DMS153 treated with DMSO at 0.1 percent for 48 hours (cell line): ENCODE results near the gene CYB561D2.

Experiments used
- DNase-seq: peaks from one replicate; lab custom pipeline; 2025; ENCODE audit not compliant: unreplicated experiment; lab: John Stamatoyannopoulos, UW

CYB561D2 gene

DNA sequence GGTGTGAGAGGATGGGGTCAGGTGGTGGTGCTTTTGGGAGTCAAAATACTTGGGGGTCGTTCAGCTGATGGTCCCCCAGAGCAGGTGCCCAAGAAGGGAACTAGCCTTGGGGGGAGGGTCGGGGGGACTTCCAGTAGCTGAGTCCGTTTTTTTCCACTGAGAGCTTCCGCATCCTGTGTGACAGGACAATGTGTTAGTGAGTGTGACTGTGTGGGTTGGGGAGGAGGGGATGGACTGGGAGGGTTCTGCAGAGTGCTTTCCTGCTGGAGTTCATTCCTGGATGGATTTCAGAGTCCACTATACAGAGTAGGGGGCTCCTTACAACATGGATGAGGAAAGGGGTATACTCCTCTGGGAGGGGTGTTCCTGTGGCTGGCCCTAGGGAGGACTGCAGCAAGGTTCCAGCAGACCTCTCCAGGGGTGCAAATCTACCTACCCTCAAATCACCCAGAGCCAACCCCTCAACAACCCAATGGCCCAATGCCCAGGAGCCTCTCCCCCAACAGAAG is 27.5 kb upstream of the CYB561D2 start:
- peak; percentile 14 for DNase-seq

DNA sequence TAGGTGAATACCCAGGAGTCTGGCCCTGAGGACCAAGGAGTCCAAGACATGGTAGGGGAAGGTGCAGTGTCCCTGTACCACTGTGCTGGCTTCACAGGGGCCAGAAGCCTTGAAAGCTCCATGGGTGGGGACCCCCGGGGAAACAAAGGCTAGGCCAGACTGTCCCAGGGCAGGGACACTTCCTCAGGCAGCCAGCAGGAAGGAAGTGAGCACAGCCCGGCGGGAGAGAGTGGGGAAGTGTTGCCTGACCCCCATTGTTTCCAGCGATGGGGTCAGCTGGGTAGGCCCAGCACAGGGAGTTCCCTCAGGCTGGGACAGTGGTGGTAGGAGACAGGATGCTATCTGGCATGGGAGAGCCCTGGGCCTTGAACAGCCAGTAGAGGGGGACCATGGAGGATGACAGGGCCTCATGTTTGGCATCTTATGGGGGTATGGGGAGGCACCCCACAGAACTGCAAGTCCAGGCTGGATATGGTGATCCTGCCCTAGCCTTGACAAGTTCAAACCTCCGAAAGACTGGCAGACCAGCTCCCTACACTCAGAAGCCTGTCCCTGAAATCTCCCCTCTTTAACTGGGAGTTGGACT is 27.0 kb upstream of the CYB561D2 start:
- no peak for DNase-seq

DNA sequence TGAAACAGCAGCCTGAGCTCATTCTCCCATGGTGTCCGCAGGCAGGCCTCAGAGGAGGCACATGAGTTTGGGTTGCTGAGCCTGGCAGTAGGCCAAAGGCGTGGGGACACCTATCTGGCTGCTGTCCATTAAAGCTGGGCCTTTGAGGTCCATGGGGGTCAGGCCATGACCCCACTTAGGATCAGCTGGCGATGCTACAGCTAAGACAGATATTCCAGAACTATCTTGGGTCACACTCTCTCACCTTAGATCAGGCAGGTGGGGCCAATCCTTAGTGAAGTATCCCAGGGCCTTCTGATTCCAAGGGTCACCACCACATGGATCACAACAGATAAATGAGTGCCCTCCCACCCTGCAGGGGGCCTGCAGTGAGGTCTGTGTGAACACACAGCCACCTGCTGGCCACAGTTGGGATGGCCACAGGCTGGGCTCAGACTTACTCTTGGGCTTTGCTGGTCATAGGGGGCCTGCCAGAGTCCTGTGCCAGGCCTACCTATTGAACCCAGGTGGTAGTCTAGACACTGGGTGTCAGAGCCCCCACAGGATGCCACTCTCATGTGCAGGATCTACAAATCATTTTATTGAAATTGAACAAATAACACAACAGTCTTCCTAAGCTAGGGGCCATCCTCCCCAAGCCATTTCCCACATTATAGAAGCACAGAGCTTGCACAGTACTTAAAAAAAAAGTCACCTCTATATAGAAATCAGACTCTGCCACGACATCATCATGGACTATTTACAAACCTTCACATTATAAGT is 26.1 kb upstream of the CYB561D2 start:
- no peak for DNase-seq

DNA sequence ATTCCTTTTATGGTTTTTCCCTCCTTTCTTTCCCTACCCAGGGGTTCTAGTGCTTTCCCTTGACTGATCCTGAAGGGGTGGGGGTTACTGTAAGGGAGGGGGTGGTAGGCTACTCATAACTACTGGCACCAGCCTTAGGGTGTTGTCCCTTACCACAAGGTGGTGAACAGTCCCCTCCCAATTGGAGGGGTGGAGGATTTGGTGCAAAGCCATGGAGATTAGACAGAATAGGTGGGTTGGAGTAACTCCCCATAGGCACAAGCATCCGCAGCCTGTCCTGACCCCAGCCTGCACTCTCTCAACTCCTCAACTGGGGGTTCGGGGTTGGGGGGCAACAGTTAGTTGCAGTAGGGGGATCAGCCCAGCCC is 25.6 kb upstream of the CYB561D2 start:
- DNase-seq, result no peak

DNA sequence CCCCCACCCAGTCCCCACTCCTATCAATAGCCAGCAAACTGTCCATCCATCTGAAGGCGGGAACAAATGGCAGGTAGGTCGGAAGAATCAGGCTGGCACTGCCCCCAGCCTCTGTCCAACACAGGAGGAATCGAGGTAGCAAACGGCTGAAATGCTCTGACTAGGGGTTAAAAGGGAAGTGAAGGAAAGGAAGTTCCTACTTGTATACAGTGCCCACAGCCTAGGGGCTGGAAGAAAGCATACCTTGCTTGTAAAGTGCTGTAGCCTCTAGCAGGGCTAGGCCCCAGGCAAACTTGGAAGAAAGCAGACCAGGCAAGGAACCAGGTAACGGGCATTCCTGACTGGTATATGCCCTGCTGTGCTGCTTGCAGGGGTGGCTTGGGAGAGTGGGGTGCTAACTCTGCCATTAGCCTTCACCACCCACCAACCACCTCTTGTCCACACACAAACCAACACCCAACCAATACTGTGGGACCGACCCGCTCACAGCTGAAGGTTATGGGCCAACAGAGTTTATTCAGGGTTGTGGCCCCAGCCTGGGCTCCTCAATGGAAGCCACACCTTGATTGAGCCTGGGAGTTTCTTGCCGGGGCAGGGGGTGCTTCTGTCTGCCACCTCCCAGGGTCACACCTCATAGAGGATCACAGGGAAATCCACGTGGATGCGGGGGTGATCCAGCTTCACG is 25.0 kb upstream of the CYB561D2 start:
- no peak for DNase-seq

DNA sequence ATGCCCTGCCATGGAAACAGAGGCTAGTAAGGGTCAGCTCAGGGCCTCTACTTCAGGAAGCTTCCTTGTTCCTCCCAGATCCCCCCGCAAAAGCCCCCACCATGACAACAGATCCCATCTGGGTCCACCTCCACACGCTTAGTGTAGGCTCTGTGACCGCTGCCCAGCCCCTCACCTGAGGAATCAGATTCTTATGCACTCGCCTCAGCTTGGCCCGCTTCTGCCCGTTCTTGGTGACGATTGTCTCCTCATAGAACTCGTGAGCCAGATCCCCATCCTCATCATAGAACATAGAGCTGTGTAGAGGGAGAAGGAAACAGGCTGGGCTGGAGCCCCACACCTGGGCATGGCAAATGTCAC is 24.5 kb upstream of the CYB561D2 start:
- no peak for DNase-seq

DNA sequence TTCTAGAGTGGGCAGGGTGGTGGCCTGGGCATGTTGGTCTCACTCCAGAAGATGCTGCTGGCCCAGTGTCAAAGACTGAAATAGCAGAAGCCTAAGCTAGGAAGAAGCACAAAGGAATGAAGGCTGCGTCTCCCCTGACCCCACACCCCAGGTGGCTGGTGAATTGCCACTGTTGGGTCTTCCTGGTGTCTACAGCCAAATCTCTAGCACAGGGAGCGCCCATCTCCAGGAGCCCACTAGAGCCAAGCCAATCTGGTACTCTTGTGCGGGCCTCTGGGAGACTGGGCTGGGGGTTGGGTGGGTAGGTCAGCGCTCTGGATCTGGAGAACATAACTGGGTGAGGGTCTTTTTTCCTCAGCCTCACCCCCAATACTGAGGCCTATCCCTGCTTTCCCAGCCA is 23.5 kb upstream of the CYB561D2 start:
- DNase-seq, result no peak

DNA sequence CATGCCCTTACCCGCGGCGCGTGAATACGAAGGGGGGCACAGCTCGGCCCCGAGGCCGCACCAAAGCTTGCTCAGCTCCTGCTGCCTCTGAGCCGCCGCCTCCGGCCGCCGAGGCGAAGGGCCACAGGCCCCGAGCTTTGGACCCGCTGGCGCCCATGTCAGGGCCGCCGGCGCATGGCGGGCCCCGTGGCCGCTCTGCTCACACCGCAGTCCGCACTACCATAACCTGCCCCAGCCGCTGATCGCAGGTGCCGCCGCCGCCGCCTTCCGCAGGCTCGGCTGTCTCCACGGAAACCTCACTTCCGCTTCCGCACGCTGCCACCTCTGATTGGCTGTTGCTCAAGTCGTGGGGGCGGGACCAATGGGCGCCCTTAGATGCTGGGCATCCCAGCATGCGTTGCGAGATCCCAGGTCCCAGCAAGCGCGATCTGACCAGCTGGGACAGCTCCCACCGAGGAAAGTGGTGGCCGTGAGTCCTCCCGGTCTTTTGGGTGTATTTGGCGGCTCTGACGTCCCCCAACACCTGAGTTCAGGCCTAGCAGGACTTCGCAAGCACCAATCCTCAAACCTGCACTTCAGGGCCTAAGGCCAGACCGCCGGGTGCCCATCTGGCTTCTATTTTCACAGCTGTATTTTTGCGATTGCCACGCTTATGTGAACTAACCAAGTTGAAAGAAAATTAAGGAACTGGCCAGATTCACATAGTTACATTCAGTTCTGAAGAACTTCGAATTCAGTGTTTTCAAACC is 22.5 kb upstream of the CYB561D2 start, which contains the start of gene TUSC2:
TSS of gene TUSC2 (minus strand) at position 281 of the 749 bp plus-strand sequence. CDS start at position 157, 124 bp downstream.
- DNase-seq, result peak; percentile 67

DNA sequence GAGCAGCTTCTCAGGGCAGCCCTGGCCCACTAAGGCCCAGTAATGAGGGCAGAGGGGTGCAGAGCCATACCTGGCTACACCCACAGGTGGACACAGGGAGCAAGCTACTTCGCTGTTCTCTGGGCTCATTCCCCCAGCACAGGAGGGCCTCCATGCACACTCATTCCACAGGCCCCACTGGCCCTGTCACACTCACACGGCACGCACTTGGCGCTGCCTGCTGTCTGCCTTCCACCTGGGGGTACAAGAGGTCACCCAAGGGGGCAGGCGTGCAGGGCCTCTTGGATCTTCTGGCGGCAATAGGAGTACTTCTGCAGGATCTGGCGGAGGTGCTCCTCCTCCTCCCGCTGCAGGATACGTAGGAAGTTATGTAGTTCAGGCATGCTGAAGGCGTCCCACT is 20.3 kb upstream of the CYB561D2 start:
- no peak for DNase-seq

DNA sequence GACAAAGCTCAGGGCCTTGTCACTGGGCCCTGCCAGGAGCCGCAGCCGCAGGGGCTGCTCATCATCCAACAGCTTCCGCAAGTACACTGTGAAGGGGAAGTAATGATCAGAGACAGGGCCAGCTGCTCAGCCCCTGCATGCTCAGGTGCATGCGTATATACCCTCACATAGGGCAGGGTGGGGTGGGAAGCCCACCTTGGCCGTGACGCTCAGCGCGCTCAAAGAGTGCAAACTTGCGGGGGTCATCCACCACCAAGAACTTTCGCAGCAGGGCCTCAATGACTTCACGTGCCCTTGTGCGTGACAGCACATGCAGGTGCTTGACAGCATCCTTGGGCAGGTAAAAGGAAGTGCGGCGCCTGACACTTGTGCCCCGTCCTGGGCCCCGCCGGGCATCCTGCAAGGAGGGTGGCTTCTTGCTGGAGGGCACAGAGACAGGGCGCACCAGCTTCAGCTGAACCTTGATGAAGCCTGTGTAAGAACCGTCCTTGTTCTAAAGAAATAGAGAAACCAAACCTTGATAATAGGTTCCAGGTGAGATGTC is 19.2 kb upstream of the CYB561D2 start:
- DNase-seq, result no peak

DNA sequence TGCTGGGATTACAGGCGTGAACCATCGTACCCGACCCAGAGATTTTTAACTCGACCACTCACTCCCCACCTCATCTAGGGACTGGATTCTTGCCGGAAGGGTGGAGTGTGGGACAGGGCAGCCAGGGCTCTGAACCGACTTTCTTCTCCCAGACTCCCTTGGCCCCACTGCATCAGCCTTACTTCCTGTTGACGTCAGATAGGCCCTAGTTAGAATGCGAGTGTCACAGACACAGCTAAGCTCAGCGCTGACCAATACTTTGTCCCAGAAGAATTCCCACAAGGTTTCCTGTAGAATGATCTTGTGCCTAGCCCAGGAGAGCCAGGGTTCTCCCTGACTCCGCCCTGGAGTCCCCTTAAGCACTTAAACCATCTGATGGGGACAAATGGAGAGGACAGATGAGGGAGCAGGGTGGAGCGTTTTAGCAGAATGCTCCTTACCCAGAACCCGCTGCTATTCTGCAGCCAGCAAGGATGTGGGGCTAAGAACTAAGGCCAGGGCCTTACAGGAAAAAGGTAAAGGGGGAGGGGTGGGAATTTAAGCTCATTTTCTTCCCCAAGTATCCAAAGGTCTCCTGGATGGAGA is 16.8 kb upstream of the CYB561D2 start:
- DNase-seq, result no peak

DNA sequence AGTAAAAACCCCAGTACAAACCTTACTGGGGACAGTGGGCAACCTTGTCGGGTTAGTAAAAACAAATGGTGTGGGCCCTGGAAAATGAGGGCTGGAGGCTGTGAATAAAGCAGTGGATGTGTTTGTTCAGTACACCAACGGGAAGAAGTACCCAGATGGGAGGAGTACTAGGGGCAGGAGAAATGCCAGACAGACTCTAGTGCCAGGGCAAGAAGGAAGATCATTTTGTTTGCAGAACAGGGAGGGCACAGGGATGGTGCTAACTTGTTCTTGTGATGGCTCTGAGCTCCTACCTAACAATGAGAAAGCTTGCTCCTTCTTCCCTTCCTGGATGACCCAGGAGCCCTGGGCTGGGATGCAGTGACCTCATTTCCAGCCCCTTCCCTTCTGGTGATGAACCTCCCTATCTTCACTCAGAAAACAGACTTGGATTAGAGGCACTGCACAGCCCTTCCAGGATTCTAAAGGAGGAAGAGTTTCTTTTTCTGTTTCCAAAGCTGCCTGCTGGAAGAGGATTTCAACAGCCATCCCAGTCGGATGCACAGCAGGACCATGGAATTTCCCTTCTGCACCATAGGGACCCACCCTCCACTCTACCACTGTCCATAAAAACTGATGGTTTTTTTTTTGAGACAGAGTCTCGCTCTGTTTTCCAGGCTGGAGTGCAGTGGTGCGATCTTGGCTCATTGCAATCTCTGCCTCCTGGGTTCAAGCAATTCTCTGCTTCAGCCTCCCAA is 16.2 kb upstream of the CYB561D2 start:
- no peak for DNase-seq

DNA sequence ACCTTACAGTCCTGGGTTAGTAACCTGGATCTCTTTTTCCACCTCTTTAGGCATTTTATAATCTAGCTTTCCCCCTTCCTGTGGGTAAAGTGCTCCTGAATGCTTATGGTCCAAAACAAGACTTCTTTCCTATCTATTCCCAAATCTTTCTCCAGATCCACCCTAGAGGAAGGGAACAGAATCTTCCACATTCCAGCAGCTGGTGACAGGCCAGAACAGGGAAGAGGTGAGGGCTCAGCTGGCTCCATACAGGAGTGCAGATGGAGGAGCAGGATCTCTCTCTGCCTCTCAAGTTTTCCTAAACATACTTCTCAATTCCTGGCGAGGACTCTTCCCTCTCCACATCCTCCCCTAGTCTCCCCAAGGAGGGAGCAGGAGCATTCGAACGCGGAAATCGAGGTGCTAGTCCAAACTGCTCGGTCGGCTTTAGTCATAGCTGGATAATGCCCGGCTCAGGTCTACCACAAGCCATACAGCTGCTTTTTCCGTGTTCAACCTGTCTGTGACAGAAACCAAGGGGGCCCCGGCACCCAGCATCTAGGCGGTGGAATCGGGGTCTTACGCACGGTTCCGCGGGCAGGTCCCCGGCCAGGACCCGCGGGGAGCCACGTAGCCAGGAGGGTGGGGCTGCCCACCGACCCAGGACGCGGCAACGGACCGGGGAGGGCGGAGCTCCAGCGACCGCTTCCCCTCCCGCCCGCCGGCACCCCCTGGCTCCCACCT is 14.0 kb upstream of the CYB561D2 start:
- DNase-seq, result no peak

DNA sequence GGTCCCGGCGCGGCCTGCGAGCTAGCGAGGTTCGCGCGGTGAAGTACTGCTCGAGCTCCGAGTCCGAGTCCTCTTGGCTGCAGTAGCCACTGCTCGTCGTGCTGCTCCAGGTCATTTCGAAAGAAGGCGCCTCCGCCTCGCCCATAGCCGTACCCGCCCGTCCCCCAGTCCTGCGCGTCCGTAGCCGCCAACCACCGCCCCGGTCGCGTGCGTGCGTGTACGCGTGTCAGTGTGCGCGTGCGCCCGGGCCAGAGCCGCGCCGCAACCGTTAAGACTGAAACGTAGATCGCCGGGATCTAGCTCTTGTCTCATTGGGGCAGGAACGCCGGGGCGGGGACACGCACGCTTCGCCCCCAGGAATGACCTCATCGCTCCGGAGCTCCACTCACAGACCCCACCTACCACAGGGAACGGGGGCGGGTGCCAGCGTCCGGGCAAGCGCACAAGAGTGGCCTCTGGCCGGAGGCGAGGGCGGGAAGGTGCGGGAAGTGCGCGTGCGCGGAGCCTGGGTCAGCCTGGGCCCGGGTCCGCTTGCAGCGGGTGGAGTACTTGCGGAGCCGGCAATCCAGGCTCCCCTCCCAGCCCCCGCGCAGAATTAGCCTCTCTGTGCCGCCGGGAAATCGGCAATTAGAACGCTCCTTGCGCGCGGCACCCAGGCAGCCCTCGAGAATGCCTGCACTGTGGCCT is 13.3 kb upstream of the CYB561D2 start:
- DNase-seq, result peak; percentile 65

DNA sequence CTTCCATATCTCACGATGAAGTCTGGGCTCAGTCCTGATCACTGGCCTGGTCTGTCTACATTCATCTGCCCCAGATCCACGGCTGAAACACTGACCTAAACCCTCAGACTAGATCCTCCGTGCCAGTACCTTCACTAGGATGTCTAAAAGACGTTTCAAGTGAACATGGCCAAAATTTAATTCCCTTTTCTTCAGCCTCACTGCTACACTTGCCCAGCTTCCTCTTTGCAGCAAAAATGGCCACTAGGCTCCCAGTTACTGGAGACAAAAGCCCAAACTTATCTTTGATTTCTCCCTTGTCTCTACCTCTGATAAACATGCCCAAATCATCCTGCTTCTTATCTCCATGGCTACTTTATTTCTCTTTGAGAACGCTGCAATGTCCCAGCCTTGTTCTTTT is 11.7 kb upstream of the CYB561D2 start:
- no peak for DNase-seq

DNA sequence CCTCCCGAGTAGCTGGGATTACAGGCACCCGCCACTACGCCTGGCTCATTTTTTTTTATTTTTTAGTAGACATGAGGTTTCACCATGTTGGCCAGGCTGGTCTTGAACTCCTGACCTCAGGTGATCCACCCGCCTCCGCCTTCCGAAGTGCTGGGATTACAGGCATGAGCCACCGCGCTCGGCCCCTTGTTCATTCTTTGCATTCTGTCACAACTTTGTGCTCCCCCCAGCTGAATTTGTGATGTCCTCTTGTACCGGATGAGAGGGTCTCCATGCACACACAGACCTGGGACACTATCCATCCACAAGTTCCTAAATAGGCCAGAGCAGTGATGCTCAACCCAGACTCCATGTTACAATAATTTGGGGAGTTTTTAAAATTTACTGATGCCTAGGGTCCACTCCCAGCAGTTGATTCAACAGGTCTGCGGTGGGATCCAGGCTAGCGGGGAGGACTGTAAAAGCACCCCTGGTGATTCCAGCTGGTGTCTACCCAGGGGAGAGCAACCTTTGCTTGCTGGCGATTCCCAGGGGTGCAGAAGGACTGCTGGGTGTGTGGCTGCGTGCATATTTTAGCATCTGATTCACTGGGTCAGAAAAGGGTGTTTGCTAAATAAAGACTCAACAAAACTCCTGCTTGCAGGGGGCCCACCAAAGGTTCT is 11.0 kb upstream of the CYB561D2 start:
- no peak for DNase-seq

DNA sequence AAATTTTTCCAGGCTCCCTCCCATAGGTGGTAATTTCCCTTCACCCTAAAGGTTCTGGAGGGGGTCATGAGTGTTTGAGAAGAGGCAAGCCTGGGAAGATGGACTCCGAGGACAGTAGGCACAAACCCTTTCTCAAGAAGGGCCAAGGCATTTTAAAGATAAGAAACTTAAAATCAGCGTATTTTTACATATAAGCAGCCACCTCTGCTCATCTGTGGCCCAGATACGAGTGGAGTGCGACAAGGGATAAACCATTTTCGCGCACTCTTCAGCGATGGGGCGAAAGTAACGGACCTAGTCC is 10.6 kb upstream of the CYB561D2 start:
- DNase-seq, result no peak

DNA sequence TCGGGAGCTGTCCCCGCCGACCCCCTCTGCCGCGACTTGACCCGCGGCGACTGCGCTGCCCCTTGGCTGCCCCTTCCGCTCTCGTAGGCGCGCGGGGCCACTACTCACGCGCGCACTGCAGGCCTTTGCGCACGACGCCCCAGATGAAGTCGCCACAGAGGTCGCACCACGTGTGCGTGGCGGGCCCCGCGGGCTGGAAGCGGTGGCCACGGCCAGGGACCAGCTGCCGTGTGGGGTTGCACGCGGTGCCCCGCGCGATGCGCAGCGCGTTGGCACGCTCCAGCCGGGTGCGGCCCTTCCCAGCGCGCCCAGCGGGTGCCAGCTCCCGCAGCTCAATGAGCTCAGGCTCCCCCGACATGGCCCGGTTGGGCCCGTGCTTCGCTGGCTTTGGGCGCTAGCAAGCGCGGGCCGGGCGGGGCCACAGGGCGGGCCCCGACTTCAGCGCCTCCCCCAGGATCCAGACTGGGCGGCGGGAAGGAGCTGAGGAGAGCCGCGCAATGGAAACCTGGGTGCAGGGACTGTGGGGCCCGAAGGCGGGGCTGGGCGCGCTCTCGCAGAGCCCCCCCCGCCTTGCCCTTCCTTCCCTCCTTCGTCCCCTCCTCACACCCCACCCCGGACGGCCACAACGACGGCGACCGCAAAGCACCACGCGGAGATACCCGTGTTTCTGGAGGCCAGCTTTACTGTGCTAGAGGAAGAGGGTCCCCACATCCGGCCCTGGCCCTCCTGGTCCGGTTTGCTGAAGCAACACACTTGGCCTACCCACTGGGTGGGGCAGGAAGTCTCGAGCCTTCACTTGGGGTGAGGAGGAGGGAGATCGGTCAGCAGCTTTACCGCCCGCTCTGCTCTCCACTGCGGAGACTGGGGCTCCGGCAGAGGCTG is 10.0 kb upstream of the CYB561D2 start, which contains the start of gene RASSF1:
TSS of gene RASSF1 (minus strand) at position 389 of the 882 bp plus-strand sequence. CDS start at position 358, 31 bp downstream.
- no peak for DNase-seq
